ENCODE results near the gene CDK19.

CDK19 gene

DNA sequence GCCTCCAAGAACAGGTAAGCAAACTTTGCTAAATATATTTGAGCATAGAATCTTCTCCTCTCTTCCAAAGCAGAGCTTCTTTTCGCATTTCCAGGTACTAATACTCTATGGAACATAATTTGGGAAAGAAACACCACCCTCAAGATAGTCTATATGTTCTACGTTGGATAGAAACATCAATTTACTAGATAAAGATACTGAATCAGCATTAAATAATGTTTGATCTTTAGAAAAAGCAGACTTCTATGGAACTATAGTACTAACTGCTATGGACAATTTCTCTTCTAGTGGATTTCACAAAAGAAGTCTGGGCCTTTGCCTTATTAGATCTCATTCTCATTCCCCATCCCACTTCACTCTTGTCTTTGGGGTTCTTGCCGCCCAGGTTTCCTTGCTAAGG, 103.0 kb downstream of the CDK19 start:
- H3K27ac ChIP-seq, result no peak overlapping the region
- no peaks in the 10 kb centered on the region for H3K4me1 ChIP-seq
- H3K9me3 ChIP-seq, result no peaks in the 10 kb centered on the region
- no peak overlapping the region for H3K4me3 ChIP-seq
- H3K27me3 ChIP-seq, result no peaks in the 10 kb centered on the region
- no peak for DNase-seq
- intact Hi-C loops (cut with DNase I; ENCODE audit: low total_unique reads), result no loop called here
- no peaks in the 10 kb centered on the region for H3K36me3 ChIP-seq
- no peak for TF ChIP-seq CTCF (IDR thresholded peaks at IDR 0.05)

- Histone ChIP-seq H3K4me3 (no peak overlapping the region), H3K36me3 (no peaks in the 10 kb centered on the region)
Measured at GRCh38 chr6:110710115-110710514, 105.2 kb downstream of the CDK19 start.

GRCh38 chr6:110708295-110708950, 106.8 kb downstream of the CDK19 start:
- H3K27me3 ChIP-seq, result no peaks in the 10 kb centered on the region
- DNase-seq, result no peak
- H3K4me1 ChIP-seq, result no peaks in the 10 kb centered on the region
- H3K4me3 ChIP-seq, result no peak overlapping the region
- H3K9me3 ChIP-seq, result no peaks in the 10 kb centered on the region
- intact Hi-C loops (cut with DNase I; ENCODE audit: low total_unique reads), result no loop called here
- H3K36me3 ChIP-seq, result no peaks in the 10 kb centered on the region
- H3K27ac ChIP-seq, result no peak overlapping the region
- no peak for TF ChIP-seq CTCF (IDR thresholded peaks at IDR 0.05)

More at GRCh38 chr6:110710115-110710514, 105.2 kb downstream of the CDK19 start:
- Histone ChIP-seq H3K9me3 (no peaks in the 10 kb centered on the region), H3K27ac (no peak overlapping the region), H3K27me3 (no peaks in the 10 kb centered on the region), H3K4me1 (no peaks in the 10 kb centered on the region)
- TF ChIP-seq CTCF (IDR thresholded peaks at IDR 0.05), result no peak
- intact Hi-C loops (cut with DNase I; ENCODE audit: low total_unique reads), result no loop called here
- no peak for DNase-seq

DNA sequence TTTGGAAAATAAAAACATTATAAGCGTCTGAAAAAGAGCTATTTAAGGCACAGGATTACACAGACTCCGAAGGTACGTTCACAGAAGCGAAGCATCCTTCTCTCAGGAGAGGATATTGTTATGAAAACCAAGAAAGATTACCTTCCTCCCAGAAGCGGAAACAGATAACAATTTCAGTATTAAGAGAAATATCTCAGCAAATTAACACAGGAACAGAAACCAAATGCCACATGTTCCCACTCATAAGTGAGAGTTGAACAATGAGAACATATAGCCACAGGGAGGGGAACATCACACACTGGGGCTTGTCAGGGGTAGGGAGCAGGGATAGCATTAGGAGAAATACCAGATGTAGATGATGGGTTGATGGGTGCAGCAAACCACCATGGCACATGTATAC, 109.7 kb downstream of the CDK19 start:
- Histone ChIP-seq H3K27me3 (no peaks in the 10 kb centered on the region), H3K4me3 (no peak overlapping the region), H3K27ac (no peak overlapping the region), H3K4me1 (no peaks in the 10 kb centered on the region), H3K9me3 (no peaks in the 10 kb centered on the region), H3K36me3 (no peaks in the 10 kb centered on the region)
- DNase-seq, result no peak
- intact Hi-C loops (cut with DNase I; ENCODE audit: low total_unique reads), result no loop called here
- no peak for TF ChIP-seq CTCF (IDR thresholded peaks at IDR 0.05)

DNA sequence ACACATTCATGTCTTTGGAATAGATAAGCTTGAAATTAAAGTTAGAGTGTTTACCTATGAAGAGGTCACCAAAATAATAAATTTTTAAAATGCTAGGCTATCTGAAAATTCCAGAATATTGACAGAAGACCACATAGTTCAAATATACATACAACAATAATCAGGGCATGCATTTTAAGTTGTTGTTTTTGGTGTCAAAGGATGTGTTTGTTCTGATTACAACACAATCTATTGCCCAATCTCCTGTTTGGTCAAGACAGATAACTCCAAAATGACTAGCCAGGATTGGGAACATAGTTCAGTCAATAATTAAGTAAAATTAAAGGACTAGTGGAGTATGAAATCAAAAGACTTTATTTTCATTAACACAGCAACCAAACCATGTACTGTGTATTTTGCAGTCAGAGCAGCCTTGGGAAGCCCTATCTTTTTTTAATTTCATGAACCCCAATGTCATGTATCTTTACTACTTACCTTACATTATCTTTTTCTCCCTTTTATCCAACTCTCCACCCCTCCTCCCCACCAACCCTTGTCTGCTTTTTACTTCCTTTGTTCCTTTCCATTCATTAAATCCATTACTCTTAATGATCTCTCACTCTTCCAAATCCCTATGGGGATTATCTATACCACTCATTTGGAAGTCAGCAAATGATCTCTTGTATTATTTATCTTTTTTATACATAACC, 111.2 kb downstream of the CDK19 start:
- no peaks in the 10 kb centered on the region for H3K4me1 ChIP-seq
- intact Hi-C loops (cut with DNase I; ENCODE audit: low total_unique reads), result no loop called here
- H3K27ac ChIP-seq, result no peak overlapping the region
- no peaks in the 10 kb centered on the region for H3K27me3 ChIP-seq
- DNase-seq, result no peak
- no peak for TF ChIP-seq CTCF (IDR thresholded peaks at IDR 0.05)
- no peak overlapping the region for H3K4me3 ChIP-seq
- H3K36me3 ChIP-seq, result no peaks in the 10 kb centered on the region
- H3K9me3 ChIP-seq, result no peaks in the 10 kb centered on the region
